Immature natural killer cell (primary cell): ENCODE data around the gene RIOK2. TPM values are rescaled to one million over a fixed set of nuclear protein-coding genes. Genes with fewer than 3 reads are reported as not detected.

Experiments
- polyA plus RNA-seq, 3 donors: library from polyadenylated mRNA; unstranded; fragments of 300-500 nt; fragmentation: Illumina TruSeq; gene quantifications; one replicate each; pipeline ENCODE4 v1.2.3, GENCODE V29; 2021

Gene RIOK2
- polyA plus RNA-seq, 3 donors from 2014 or later: 10.6 to 15.8 (median 14.8) TPM

Other genes starting within 250 kb of the RIOK2 start
- gene LNPEP, start 247.2 kb downstream of the RIOK2 start, polyA plus RNA-seq: 10 to 100 TPM; 33.2 to 80.4 (median 39.9) TPM
- not detected for gene LIX1, start 40.6 kb downstream of the RIOK2 start, polyA plus RNA-seq